ENCODE measurements around the gene PPIF.

DNA sequence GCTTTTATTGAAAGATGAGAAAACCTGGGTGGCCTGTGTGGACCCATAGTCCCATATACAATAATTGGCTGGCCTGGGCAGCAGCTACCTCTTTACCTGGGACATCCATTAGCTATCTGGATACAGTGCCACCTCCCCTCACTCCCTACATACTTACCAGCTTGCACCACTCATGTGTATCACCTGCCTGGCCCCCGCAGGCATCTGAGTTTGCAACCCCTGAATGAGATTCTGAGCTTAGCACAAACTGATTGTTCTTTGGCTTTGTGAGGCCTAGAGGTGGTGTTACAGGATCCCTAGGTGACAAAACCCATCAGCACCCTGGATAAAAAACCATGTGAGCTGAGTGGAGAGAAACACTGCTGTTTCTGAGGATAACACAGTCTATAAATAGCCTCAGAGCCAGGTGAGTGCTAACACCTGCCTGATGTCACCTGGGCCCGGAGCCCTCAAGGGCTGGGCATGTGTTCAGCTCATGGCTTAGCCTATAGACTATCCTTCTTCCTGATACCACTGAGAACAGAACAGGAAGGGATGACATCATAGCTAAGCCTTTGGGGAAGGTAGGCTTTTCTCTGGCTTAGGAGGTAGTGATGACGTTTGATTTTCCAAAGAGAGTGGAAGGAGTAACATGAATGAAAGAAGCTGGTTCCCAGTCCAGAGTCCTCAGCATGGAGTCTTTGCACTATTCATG is 2.6 kb upstream of the PPIF start:
- TF ChIP-seq EZH2 (IDR thresholded peaks at IDR 0.05; ENCODE audit: insufficient read depth, poor library complexity, severe bottlenecking) = no peak
- no peak for TF ChIP-seq EZH2phosphoT487 (IDR thresholded peaks at IDR 0.05; ENCODE audit: insufficient read depth, low read depth)

Data from GM23248 (cell line).